Nephron (organoid): ENCODE data around the gene FAHD2A.

Experiments
- H3K27ac Mint-ChIP-seq, 3 experiments: 2 replicates each; pipeline ENCODE4 v1.8.0; 2020; ENCODE audit warnings: mixed read lengths in 3 of 3, mild to moderate bottlenecking in 2 of 3, moderate library complexity in 1 of 3
- H3K27me3 Mint-ChIP-seq: 2 replicates; pipeline ENCODE4 v1.8.0; 2021; ENCODE audit warnings: low read depth, mild to moderate bottlenecking, moderate library complexity, mixed read lengths
- H3K36me3 Mint-ChIP-seq: 2 replicates; pipeline ENCODE4 v1.8.0; 2020; ENCODE audit warnings: low read depth, mixed read lengths
- H3K4me1 Mint-ChIP-seq: 2 replicates; pipeline ENCODE4 v1.8.0; 2020; ENCODE audit warnings: mixed read lengths
- H3K4me3 Mint-ChIP-seq, 3 experiments: 2 replicates each; pipeline ENCODE4 v1.8.0; 2020; ENCODE audit warnings: mild to moderate bottlenecking in 3 of 3, mixed read lengths in 3 of 3, moderate library complexity in 2 of 3
- H3K9me3 Mint-ChIP-seq: 2 replicates; pipeline ENCODE4 v1.8.0; 2020; ENCODE audit warnings: mixed read lengths
- TF ChIP-seq, protein P1 (sequence below), 3 experiments: fragments of 200-600 bp; sonication (generic); IDR thresholded peaks; one replicate each; pipeline ENCODE4 v1.5.0; 2021; ENCODE audit warnings: antibody characterized with exemption in 3 of 3; ENCODE audit not compliant: unreplicated experiment in 3 of 3

Gene FAHD2A

DNA sequence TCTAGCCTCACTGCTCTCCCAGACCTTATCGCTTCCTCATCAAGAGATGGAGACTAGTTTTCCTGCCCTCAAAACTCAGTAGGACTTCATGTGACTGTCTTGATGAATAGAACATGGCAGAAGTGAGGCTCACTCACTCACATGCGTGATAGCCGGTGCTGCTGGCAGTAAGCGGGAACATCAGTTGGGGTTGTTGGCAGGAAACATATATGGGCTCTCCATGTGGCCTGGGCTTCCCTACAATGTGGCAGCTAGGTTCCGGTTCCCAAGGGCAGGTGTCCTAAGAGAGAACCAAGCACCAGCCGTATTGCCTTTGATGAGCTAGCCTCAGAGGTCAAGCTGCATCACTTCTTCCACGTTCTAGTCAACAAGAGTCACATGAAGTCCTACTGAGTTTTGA is 15.2 kb upstream of the FAHD2A start:
- no peaks in the 10 kb centered on the region for H3K4me1 Mint-ChIP-seq
- H3K27me3 Mint-ChIP-seq = peaks cover 7% of the 10 kb centered on the region
- no peak overlapping the region for H3K27ac Mint-ChIP-seq
- no peaks in the 10 kb centered on the region for H3K9me3 Mint-ChIP-seq
- TF ChIP-seq, protein P1, sequence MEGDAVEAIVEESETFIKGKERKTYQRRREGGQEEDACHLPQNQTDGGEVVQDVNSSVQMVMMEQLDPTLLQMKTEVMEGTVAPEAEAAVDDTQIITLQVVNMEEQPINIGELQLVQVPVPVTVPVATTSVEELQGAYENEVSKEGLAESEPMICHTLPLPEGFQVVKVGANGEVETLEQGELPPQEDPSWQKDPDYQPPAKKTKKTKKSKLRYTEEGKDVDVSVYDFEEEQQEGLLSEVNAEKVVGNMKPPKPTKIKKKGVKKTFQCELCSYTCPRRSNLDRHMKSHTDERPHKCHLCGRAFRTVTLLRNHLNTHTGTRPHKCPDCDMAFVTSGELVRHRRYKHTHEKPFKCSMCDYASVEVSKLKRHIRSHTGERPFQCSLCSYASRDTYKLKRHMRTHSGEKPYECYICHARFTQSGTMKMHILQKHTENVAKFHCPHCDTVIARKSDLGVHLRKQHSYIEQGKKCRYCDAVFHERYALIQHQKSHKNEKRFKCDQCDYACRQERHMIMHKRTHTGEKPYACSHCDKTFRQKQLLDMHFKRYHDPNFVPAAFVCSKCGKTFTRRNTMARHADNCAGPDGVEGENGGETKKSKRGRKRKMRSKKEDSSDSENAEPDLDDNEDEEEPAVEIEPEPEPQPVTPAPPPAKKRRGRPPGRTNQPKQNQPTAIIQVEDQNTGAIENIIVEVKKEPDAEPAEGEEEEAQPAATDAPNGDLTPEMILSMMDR (IDR thresholded peaks at IDR 0.05; ENCODE audit: unreplicated experiment in 3 of 3) = no peak
- no peaks in the 10 kb centered on the region for H3K36me3 Mint-ChIP-seq
- H3K4me3 Mint-ChIP-seq = no peak overlapping the region

- Mint-ChIP-seq H3K9me3 (no peaks in the 10 kb centered on the region), H3K27me3 (peaks cover 7% of the 10 kb centered on the region), H3K4me1 (no peaks in the 10 kb centered on the region), H3K4me3 (no peak overlapping the region), H3K27ac (no peak overlapping the region), H3K36me3 (no peaks in the 10 kb centered on the region)
- TF ChIP-seq, protein P1 (IDR thresholded peaks at IDR 0.05; ENCODE audit: unreplicated experiment in 3 of 3) = no peak
These were observed 14.3 kb upstream of the FAHD2A start for GRCh38 chr2:95388091-95388692.

GRCh38 chr2:95388856-95389244 is 13.7 kb upstream of the FAHD2A start:
- TF ChIP-seq, protein P1 (IDR thresholded peaks at IDR 0.05; ENCODE audit: unreplicated experiment in 3 of 3) = no peak
- Mint-ChIP-seq H3K27me3 (peaks cover 7% of the 10 kb centered on the region), H3K9me3 (no peaks in the 10 kb centered on the region), H3K4me3 (no peak overlapping the region), H3K27ac (no peak overlapping the region), H3K36me3 (no peaks in the 10 kb centered on the region), H3K4me1 (no peaks in the 10 kb centered on the region)

- Mint-ChIP-seq H3K36me3 (no peaks in the 10 kb centered on the region), H3K4me1 (no peaks in the 10 kb centered on the region), H3K9me3 (no peaks in the 10 kb centered on the region), H3K27me3 (peaks cover 10% of the 10 kb centered on the region), H3K4me3 (no peak overlapping the region), H3K27ac (no peak overlapping the region)
- TF ChIP-seq, protein P1 (IDR thresholded peaks at IDR 0.05; ENCODE audit: unreplicated experiment in 3 of 3) = peak; percentile 76 to 81 (median 80)
These were observed 13.0 kb upstream of the FAHD2A start for GRCh38 chr2:95389245-95390119.

GRCh38 chr2:95390272-95390880 is 12.1 kb upstream of the FAHD2A start:
- H3K4me3 Mint-ChIP-seq = no peak overlapping the region
- H3K9me3 Mint-ChIP-seq = no peaks in the 10 kb centered on the region
- H3K36me3 Mint-ChIP-seq = no peaks in the 10 kb centered on the region
- H3K4me1 Mint-ChIP-seq = no peaks in the 10 kb centered on the region
- H3K27ac Mint-ChIP-seq = no peak overlapping the region
- TF ChIP-seq, protein P1 (IDR thresholded peaks at IDR 0.05; ENCODE audit: unreplicated experiment in 3 of 3) = no peak
- peaks cover 12% of the 10 kb centered on the region for H3K27me3 Mint-ChIP-seq
